GM21786 (cell line): ENCODE results near the gene LINC01488.

Experiments used
- ATAC-seq: cut with Tn5 transposase; IDR thresholded peaks from one replicate; pipeline ENCODE4 v1.9.1; 2021; ENCODE audit not compliant: unreplicated experiment

LINC01488 gene

GRCh38 chr11:69504127-69504526 is 22.7 kb downstream of the LINC01488 start:
- no peak for ATAC-seq

DNA sequence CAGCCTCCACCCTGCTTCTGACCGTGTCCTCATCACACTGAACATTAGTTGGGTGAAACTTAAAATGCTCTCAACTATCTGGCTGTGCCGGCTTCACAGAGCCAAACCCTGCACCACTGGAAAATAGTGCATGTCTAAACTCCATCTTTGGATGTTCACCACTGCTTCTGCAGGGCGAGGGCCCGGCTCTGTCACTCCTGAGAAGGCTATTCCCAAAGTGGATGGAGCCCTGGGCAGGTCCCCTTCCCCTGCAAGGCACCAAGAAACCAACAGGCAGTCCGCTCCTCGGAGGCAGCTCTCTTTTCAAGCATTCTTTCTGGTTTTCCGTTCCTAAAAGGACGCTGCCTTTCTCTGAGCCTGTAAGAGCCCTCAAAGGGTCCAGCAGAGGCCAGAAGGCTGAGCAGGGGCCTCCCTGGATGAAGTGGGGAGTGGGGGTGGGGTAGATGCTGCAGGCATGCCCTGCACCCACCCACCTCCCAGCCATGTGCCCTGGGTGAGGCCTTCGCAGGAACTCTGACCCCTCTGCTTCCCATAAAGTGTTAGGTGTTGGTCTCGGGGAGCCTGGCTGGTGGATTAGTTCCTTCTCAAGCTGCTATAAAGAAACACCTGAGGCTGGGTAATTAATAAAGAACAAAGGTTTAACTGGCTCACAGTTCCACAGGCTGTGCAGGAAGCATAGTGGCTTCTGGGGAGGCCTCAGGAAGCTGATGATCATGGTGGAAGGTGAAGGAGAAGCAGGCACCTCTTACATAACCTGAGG is 23.3 kb downstream of the LINC01488 start:
- ATAC-seq = no peak

DNA sequence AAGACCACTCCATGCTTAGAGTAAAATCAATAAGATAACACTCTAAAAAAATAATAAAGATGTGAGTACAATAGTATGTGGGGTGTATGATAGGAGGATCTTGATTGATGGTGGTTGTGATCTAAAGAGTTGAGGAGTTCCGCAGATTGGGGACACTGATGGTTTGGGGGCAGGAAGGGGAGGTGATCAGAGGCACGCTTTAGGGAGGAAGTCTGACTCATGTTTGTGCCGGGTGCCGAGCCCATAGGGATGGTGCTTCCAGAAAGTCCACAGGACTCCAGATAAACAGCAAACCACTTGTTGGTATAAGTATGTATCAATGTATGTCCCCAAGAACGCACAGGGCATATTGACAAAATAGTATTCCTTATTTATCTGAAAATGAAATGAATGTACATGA is 27.5 kb downstream of the LINC01488 start:
- no peak for ATAC-seq

- no peak for ATAC-seq
Measured at GRCh38 chr11:69509381-69509780, 27.9 kb downstream of the LINC01488 start.

DNA sequence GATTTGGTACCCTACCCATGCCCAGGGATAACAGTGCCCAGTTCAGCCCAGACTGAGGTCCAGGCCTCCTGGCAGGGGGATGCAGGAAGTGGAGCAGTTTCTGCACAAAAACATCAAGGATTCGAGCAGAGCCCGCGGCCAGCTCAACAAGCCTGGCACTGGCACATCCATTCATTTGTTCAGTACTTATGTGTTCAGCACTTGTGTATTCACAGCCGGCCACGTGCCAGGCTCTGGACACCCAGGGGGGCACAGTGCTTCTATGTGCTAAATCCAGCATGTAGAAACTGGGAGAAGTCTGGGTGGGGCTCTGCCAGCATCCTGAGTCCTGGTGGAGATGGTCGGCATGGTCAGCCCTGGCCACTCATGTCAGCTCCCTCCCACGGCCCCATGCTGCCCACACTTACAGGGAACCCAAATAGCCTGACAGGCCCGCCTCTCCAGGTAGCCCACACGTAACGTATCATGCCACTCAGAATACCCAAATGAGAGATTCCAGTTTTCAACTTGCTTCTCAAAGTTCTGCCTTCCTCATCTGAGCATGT is 28.5 kb downstream of the LINC01488 start:
- ATAC-seq = no peak

DNA sequence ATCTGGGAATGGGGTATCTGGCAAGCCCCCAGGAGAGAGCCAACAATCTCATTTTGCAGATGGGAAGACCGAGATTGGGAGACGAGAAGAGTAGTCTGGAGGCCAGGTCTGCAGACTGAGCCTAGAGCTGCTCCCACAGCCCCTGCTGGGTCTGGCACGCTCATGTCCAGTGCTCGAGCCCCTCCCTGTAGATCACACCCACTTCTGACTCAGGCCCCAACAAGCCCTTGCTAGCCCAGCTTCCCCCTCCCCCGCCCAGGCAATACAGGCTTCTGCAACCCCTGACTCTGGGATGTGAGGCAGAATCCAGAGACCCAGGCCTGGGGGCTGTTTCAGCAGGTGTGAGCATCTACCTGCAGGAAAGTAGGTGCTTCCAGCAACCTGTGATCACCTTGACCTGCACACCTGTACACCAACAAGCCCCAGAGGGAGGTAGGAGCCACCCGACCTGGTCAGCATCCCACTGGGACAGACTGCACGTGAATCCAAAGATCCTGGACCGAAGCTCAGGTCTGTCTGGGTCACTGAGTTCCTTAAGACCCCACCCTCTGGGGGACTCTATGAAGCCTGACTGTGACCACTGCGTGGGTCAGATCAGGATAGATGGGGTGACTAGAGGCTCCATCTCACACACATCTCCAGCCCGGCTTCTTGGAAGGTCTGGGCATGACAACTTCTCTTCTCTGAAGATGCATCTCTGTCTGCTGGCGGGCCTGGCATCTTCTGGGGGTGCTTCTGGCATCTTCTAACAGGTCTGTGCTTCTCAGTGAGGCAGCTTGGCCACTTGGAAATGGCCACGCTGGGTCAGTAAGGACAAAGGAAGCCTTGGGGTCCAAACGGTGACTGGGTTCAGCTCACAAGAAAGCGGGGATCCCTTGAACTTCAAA is 29.3 kb downstream of the LINC01488 start:
- no peak for ATAC-seq

DNA sequence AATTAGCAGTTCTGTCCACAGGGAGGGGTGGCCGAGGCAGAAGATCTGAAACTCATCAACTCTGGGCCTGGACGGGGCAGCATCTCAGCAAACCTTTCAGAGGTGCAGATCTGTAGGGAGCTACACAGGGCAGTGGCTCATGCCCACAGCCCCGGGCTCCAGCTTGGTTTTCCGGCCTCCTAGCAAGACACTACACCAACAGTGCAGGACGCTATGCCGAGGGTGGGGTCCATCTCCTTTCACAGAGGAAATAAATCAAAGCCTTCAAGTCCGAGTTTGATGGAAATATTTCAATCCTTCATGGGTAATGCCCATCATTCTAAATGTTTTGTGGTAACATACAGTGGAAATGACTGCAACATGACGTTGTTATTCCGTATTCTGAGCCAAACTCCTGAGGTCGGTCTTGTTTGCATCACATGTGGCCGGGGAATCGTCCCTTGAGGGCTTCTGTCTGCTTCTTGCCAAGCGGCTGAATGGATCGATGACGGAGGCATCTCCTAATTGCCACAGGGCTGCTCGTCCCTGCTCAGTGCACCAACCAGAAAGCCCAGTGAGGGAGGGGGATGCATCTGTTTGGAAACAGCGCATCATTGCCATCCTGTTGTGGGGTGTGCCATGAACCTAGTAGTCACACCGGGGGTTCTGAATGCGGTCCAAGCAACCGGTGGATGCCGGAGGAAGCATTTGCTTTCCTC is 30.0 kb downstream of the LINC01488 start:
- ATAC-seq = no peak

- no peak for ATAC-seq
Measured at GRCh38 chr11:69512136-69512535, 30.7 kb downstream of the LINC01488 start.

DNA sequence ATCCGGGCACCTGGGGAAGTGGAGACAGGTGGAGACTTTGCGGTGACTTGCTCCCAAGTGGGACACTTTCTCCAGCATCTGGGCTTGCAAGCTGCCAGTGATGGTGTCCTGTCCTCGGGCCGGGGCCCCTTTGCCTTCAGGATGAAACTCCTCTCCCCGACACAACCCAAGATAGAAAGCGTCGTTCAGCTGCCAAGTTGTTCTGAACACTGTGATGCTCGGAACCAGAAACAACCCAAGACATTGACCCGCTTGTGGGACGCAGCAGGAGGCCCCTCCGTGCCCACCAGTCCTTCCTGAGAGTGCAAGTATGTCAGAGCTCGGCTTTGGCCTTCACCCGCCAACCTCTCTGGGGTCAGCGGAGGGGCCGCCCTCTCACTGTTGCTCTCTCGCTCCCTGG is 31.3 kb downstream of the LINC01488 start:
- no peak for ATAC-seq

GRCh38 chr11:69513196-69513595 is 31.7 kb downstream of the LINC01488 start:
- ATAC-seq = no peak

- ATAC-seq = no peak
Measured at GRCh38 chr11:69513663-69514224, 32.3 kb downstream of the LINC01488 start.

DNA sequence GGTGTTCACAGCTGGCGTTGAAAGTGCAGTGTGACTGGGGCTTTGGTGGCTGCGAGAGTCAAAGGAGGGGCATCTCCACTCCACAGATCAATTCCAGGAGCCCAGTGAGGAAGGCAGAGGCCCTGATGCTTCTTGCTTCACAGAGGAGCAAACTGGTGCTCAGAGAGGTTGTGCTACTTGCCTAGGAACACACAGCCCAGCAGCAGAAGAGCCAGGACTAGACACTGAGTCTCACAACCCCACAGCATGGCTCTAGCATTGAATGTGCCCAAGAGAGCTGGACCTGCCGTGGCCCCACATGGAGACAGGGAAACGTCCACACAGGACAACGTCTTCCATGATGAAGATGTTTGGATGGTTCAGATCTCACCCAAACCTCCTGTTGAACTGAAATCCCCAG is 33.3 kb downstream of the LINC01488 start:
- no peak for ATAC-seq

DNA sequence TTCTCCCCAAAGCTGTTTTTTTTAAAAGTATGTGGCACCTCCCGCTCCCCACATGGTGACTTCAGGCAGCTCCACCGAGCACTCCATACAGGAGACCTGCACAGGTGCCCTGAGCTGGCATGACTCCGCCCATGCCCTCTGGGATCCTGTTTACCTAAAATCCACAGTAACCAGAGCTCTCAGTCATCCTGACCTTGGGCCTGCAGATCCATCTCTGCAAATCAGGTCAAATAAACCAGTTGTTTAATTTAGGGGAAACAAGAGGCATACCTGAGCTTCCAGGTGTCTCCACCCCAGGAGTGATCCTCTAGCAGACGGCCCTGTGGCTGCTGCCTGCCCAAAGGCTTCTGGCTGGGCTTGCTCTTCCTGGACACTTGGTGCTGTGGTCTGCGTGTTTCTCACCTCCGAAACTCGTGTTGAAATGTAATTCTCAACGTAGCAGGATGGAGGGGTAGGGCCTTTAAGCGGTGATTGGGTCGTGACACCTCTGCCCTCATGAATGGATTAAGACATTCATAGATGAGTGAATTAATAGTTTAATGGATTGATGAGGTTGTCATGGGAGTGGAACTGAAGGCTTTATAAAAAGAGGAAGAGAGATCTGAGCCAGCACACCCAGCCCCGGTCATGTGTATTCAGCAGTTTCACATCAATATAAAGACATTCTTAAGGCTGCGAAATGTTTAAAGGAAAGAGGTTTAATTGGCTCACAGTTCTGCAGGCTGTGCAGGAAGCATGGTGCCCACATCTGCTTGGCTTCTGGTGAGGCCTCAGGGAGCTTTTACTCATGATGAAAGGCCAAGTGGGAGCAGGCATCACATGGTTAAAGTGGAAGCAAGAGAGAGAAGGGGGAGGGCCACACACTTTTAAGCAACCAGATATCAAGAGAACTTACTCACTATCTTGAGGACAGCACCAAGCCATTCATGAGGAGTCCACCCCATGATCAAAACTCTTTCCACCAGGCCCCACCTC is 34.1 kb downstream of the LINC01488 start:
- ATAC-seq = no peak

- no peak for ATAC-seq
Measured at GRCh38 chr11:69516526-69516925, 35.1 kb downstream of the LINC01488 start.

- no peak for ATAC-seq
Measured at GRCh38 chr11:69518081-69518950, 36.9 kb downstream of the LINC01488 start.

DNA sequence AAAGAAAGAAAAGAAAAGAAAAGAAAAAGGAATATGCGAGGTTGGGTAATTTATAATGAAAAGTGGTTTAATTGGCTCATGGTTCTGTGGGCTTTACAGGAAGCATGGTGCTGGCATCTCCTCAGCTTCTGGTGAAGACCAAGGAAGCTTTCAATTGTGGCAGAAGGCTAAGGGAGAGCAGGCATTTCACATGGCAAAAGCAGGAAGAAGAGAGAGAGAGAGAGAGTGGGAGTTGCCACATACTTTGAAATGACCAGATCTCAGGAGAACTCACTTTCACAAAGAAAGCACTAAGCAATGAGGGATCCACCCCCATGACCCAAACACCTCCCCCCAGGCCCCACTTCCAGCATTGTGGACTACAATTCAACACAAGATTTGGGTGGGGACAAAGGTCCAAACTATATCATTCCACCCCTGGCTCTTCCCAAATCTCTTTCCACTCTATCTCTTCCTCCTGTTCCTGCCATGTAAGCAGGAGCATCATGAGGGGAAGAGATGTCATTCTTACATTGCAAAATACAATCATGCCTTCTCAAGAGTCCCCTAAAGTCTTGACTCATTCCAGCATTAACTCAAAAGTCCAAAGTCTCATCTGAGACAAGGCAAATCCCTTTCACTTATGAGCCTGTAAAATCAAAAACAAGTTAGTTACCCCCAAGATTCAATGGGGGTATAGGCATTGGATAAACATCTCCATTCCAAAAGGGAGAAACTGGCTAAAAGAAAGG is 38.9 kb downstream of the LINC01488 start:
- no peak for ATAC-seq

- ATAC-seq = no peak
Measured at GRCh38 chr11:69521457-69521856, 40.0 kb downstream of the LINC01488 start.

DNA sequence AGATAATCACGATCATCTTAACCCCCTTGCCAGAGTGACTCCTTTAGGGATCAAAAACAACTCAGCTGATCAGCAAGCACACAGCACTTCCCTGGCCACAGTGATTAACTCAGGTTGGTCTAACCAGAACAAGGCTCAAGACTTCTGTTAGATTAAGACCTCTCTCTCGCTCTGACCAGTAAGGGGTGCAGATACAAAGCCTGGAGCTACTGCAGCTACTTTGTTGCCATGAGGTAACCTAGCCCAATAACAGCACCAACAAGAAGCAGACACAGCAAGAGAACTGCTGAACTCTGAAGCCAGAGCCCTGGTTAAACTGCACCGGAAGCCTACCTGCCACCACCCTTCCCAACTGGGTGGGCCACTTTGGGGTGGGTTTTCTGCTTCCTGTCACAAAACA is 42.0 kb downstream of the LINC01488 start:
- ATAC-seq = no peak
